Measurements from ENCODE around the gene EVPL.

EVPL gene

GRCh38 chr17:75996665-75997590, 30.2 kb downstream of the EVPL start:
- H3K4me3 ChIP-seq, result no peak overlapping the region
- intact Hi-C loops (cut with DNase I; ENCODE audit: low total_unique reads), result no loop called here

GRCh38 chr17:75995385-75995925, 31.7 kb downstream of the EVPL start:
- Histone ChIP-seq H3K36me3 (peaks cover 0 to 56% (median 23%) of the 10 kb centered on the region in 3 donors), H3K27me3 (no peaks in the 10 kb centered on the region), H3K4me3 (no peak overlapping the region), H3K4me1 (peaks cover 0 to 7% (median 0%) of the 10 kb centered on the region in 4 donors), H3K27ac (no peak overlapping the region), H3K9me3 (no peaks in the 10 kb centered on the region)
- TF ChIP-seq CTCF (IDR thresholded peaks at IDR 0.05), result no peak
- DNase-seq, result peak in 1 of 2 donors; percentile 45
- intact Hi-C loops (cut with DNase I; ENCODE audit: low total_unique reads), result no loop called here

More at GRCh38 chr17:75996665-75997590, 30.2 kb downstream of the EVPL start:
- Histone ChIP-seq H3K27me3 (no peaks in the 10 kb centered on the region), H3K4me1 (peaks cover 0 to 8% (median 0%) of the 10 kb centered on the region in 4 donors), H3K27ac (no peak overlapping the region), H3K9me3 (no peaks in the 10 kb centered on the region), H3K36me3 (peaks cover 0 to 60% (median 16%) of the 10 kb centered on the region in 3 donors)
- no peak for TF ChIP-seq CTCF (IDR thresholded peaks at IDR 0.05)
- DNase-seq, result peak in 1 of 2 donors; percentile 63

GRCh38 chr17:75994802-75995370, 32.2 kb downstream of the EVPL start:
- Histone ChIP-seq H3K4me3 (no peak overlapping the region), H3K27me3 (no peaks in the 10 kb centered on the region), H3K9me3 (no peaks in the 10 kb centered on the region), H3K4me1 (peaks cover 0 to 4% (median 0%) of the 10 kb centered on the region in 4 donors), H3K27ac (no peak overlapping the region), H3K36me3 (peaks cover 0 to 52% (median 18%) of the 10 kb centered on the region in 3 donors)
- intact Hi-C loops (cut with DNase I; ENCODE audit: low total_unique reads), result no loop called here
- no peak for DNase-seq
- no peak for TF ChIP-seq CTCF (IDR thresholded peaks at IDR 0.05)

GRCh38 chr17:75991396-75991795, 35.7 kb downstream of the EVPL start:
- no peak for TF ChIP-seq CTCF (IDR thresholded peaks at IDR 0.05)
- no peaks in the 10 kb centered on the region for H3K27me3 ChIP-seq
- no peak overlapping the region for H3K27ac ChIP-seq
- intact Hi-C loops (cut with DNase I; ENCODE audit: low total_unique reads), result no loop called here
- H3K9me3 ChIP-seq, result no peaks in the 10 kb centered on the region
- no peak overlapping the region for H3K4me3 ChIP-seq
- no peaks in the 10 kb centered on the region for H3K4me1 ChIP-seq
- DNase-seq, result no peak
- H3K36me3 ChIP-seq, result peaks cover 0 to 56% (median 23%) of the 10 kb centered on the region in 3 donors

- no peak overlapping the region for H3K27ac ChIP-seq
- H3K36me3 ChIP-seq, result peaks cover 0 to 20% (median 12%) of the 10 kb centered on the region in 3 donors
- no peaks in the 10 kb centered on the region for H3K4me1 ChIP-seq
- H3K27me3 ChIP-seq, result no peaks in the 10 kb centered on the region
- peak in 1 of 2 donors; percentile 49 for DNase-seq
- H3K4me3 ChIP-seq, result no peak overlapping the region
- no peaks in the 10 kb centered on the region for H3K9me3 ChIP-seq
- intact Hi-C loops (cut with DNase I; ENCODE audit: low total_unique reads), result no loop called here
- no peak for TF ChIP-seq CTCF (IDR thresholded peaks at IDR 0.05)
These were observed 40.1 kb downstream of the EVPL start for GRCh38 chr17:75987041-75987440.
